SK-N-MC (cell line): ENCODE results near the gene OR2K2.
"Not testable (repeated sequence)": the region's sequence is repeated elsewhere in the genome, so short reads cannot be mapped to it uniquely, and the experiment has no call there.

Experiments
- DNase-seq: peaks from one replicate; pipeline ENCODE4 v3.0.0-alpha.2; 2011; ENCODE audit warnings: low read depth, low spot score
- H3K27ac ChIP-seq: fragments of 200-600 bp; sonication (generic); 2 replicates; pipeline ENCODE4 v1.5.1; 2016; ENCODE audit warnings: mixed run types
- H3K36me3 ChIP-seq: fragments of 200-600 bp; sonication (generic); 2 replicates; pipeline ENCODE4 v1.6.1; 2017; ENCODE audit warnings: antibody characterized with exemption, low read length, mixed read lengths; ENCODE audit not compliant: insufficient read depth
- H3K4me3 ChIP-seq: fragments of 200-600 bp; sonication (generic); 2 replicates; pipeline ENCODE4 v1.5.1; 2016
- H3K9ac ChIP-seq: fragments of 200-600 bp; sonication (generic); 2 replicates; pipeline ENCODE4 v1.8.0; 2017; ENCODE audit warnings: mixed run types, mixed read lengths; ENCODE audit not compliant: insufficient read length
- H3K9me3 ChIP-seq: fragments of 200-600 bp; sonication (generic); 2 replicates; pipeline ENCODE4 v1.6.1; 2017; ENCODE audit warnings: low read depth, mild to moderate bottlenecking, antibody characterized with exemption, low read length, moderate library complexity, mixed read lengths
- EZH2 ChIP-seq: fragments of 200-600 bp; sonication (generic); IDR thresholded peaks from one replicate; pipeline ENCODE4 v1.6.1; 2017; ENCODE audit warnings: antibody characterized with exemption
- FOXP2 ChIP-seq: optimal IDR thresholded peaks from 2 replicates; pipeline ENCODE3; 2011; ENCODE audit warnings: mild to moderate bottlenecking, moderate library complexity; ENCODE audit not compliant: insufficient read depth; ENCODE audit errors: extremely low read length, control extremely low read depth
- POLR2AphosphoS5 ChIP-seq: IDR thresholded peaks from 2 replicates; pipeline ENCODE4 v1.6.1; 2012; ENCODE audit warnings: mild to moderate bottlenecking, low read depth, low read length, borderline replicate concordance

OR2K2 gene

GRCh38 chr9:111352545-111352944 lies 22.5 kb upstream of the OR2K2 start:
- no peak overlapping the region for H3K27ac ChIP-seq
- H3K9ac ChIP-seq, result no peak overlapping the region
- H3K9me3 ChIP-seq, result no peaks in the 10 kb centered on the region

GRCh38 chr9:111350556-111350955 lies 20.5 kb upstream of the OR2K2 start:
- H3K9ac ChIP-seq, result no peak overlapping the region
- H3K27ac ChIP-seq, result no peak overlapping the region
- no peak for DNase-seq
- no peak for TF ChIP-seq FOXP2
- no peak for TF ChIP-seq POLR2AphosphoS5
- no peak for TF ChIP-seq EZH2
- H3K9me3 ChIP-seq, result no peaks in the 10 kb centered on the region
- H3K36me3 ChIP-seq, result no peaks in the 10 kb centered on the region
- no peak overlapping the region for H3K4me3 ChIP-seq

More at GRCh38 chr9:111352545-111352944, 22.5 kb upstream of the OR2K2 start:
- TF ChIP-seq FOXP2, result no peak
- no peak for TF ChIP-seq EZH2
- no peak for TF ChIP-seq POLR2AphosphoS5
- no peaks in the 10 kb centered on the region for H3K36me3 ChIP-seq
- no peak overlapping the region for H3K4me3 ChIP-seq
- DNase-seq, result no peak

- TF ChIP-seq FOXP2, result no peak
- TF ChIP-seq EZH2, result no peak
- no peak for TF ChIP-seq POLR2AphosphoS5
- H3K9ac ChIP-seq, result no peak overlapping the region
- no peak for DNase-seq
- no peaks in the 10 kb centered on the region for H3K36me3 ChIP-seq
- no peaks in the 10 kb centered on the region for H3K9me3 ChIP-seq
- no peak overlapping the region for H3K4me3 ChIP-seq
- no peak overlapping the region for H3K27ac ChIP-seq
Observed at GRCh38 chr9:111349766-111350165, 19.7 kb upstream of the OR2K2 start.

- Histone ChIP-seq H3K27ac (no peak overlapping the region), H3K9me3 (no peaks in the 10 kb centered on the region), H3K4me3 (no peak overlapping the region), H3K36me3 (no peaks in the 10 kb centered on the region), H3K9ac (no peak overlapping the region)
- no peak for TF ChIP-seq EZH2
- no peak for TF ChIP-seq FOXP2
- TF ChIP-seq POLR2AphosphoS5, result no peak
- no peak for DNase-seq
Observed at GRCh38 chr9:111348821-111349271, 18.8 kb upstream of the OR2K2 start.

- DNase-seq, H3K9ac ChIP-seq, H3K4me3 ChIP-seq, H3K36me3 ChIP-seq, H3K9me3 ChIP-seq, H3K27ac ChIP-seq: not testable (repeated sequence)
Observed at GRCh38 chr9:111334318-111334863, 4.4 kb upstream of the OR2K2 start.

- Histone ChIP-seq H3K4me3 (no peak overlapping the region), H3K27ac (no peak overlapping the region), H3K36me3 (no peaks in the 10 kb centered on the region), H3K9ac (no peak overlapping the region), H3K9me3 (no peaks in the 10 kb centered on the region)
- DNase-seq, result no peak
- TF ChIP-seq POLR2AphosphoS5 (no peak), EZH2 (no peak), FOXP2 (no peak)
Observed at GRCh38 chr9:111320631-111321030, 9.4 kb downstream of the OR2K2 start.

- TF ChIP-seq FOXP2 (no peak), EZH2 (no peak), POLR2AphosphoS5 (no peak)
Observed at GRCh38 chr9:111316796-111317195, 13.2 kb downstream of the OR2K2 start.

GRCh38 chr9:111305914-111306313 lies 24.1 kb downstream of the OR2K2 start:
- no peak for TF ChIP-seq FOXP2
- TF ChIP-seq POLR2AphosphoS5, result no peak
- TF ChIP-seq EZH2, result no peak
- no peak for DNase-seq
- Histone ChIP-seq H3K27ac (no peak overlapping the region), H3K36me3 (no peaks in the 10 kb centered on the region), H3K9ac (no peak overlapping the region), H3K9me3 (no peaks in the 10 kb centered on the region), H3K4me3 (no peak overlapping the region)

More at GRCh38 chr9:111316796-111317195, 13.2 kb downstream of the OR2K2 start:
- Histone ChIP-seq H3K27ac (no peak overlapping the region), H3K36me3 (no peaks in the 10 kb centered on the region), H3K4me3 (no peak overlapping the region), H3K9me3 (peaks cover 3% of the 10 kb centered on the region; the same call in 1 of the 2 replicates), H3K9ac (no peak overlapping the region)
- no peak for DNase-seq

GRCh38 chr9:111304000-111304399 lies 26.0 kb downstream of the OR2K2 start:
- H3K36me3 ChIP-seq, DNase-seq, H3K4me3 ChIP-seq: not testable (repeated sequence)

More at GRCh38 chr9:111304000-111304399, 26.0 kb downstream of the OR2K2 start:
- not testable (repeated sequence) for H3K27ac ChIP-seq, H3K9me3 ChIP-seq, H3K9ac ChIP-seq
